Effector CD4-positive, alpha-beta T cell (primary cell): ENCODE data around the gene ITGBL1.

Source experiments
- DNase-seq: peaks from one replicate; pipeline ENCODE4 v3.0.0-alpha.2; 2020

ITGBL1 gene

GRCh38 chr13:101707659-101708058, 255.2 kb downstream of the ITGBL1 start:
- no peak for DNase-seq

DNA sequence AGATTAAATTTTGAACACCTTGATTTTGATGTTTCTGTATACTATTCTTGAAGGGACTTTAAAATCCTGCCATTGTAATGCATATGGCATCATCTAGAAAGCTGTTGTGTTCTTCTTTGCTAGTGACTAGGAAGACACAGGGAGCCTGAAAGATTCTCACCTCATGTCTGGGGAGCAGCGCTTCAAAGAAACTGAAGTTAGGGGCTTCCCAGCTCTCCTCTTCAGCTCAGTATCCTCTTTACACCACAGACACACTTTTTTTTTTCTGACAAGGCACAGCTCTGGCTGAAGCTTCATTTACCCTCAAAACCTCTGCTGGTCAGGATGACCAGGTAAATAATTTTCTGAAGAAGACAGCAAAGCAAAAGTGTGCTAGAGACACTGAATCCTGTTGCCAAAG, 255.6 kb downstream of the ITGBL1 start:
- no peak for DNase-seq

GRCh38 chr13:101709952-101710351, 257.5 kb downstream of the ITGBL1 start:
- DNase-seq: no peak

DNA sequence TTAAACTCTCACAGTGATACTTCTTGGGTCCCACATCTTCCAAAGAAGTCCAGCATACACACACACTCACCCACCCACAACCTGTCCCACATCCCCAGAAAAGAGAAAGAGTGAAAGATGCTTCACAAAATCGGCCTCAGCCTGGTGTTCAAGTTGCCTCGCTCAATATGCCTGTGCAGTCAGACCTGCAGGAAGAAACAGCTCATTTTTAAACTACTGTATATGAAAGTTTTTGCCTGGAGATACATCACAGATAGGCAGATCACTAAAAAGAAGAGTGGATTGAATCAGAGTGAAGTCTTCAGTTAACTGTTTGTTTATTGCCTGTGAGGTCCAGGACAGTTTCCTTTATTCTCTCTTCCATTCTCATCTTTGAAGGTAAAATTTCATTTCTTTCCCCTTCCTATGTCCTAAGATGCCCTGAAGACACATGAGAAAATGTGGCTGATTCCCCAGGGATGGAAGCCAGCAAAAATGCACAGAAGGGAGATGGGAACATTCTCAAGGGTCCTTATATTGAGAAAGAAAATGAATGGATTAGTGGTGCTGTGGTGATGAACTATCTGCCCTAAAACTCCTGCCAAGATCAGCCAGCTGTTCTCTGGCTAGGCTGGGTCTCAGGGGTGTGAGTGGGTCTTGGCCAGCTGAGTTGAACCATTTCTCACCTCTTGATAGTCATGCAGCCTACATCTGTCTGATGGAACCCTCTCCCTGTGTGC, 259.0 kb downstream of the ITGBL1 start:
- DNase-seq: no peak

- no peak for DNase-seq
These were observed 259.5 kb downstream of the ITGBL1 start for GRCh38 chr13:101712026-101712348.

- DNase-seq: no peak
These were observed 261.7 kb downstream of the ITGBL1 start for GRCh38 chr13:101714195-101714594.

DNA sequence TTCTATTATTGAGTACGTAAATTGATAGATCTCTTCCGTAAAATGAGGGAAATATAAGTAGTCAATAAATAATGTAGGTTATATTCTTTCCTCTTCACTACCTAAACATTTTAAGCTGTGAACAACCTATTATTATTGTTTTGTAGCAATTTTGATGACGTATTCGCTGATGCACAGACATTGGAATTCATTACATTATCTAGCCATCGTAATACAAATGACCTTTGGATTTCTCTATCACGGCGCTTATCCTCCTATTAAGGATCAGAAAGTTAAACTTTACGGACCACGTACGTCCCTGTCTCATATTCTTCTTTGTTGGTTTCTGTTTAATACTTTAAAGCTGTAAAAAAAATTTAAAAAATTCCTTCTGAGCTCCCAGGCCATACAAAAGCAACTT, 264.9 kb downstream of the ITGBL1 start:
- DNase-seq: no peak

GRCh38 chr13:101718496-101718895, 266.0 kb downstream of the ITGBL1 start:
- DNase-seq: no peak

GRCh38 chr13:101726681-101727080, 274.2 kb downstream of the ITGBL1 start:
- DNase-seq: no peak

DNA sequence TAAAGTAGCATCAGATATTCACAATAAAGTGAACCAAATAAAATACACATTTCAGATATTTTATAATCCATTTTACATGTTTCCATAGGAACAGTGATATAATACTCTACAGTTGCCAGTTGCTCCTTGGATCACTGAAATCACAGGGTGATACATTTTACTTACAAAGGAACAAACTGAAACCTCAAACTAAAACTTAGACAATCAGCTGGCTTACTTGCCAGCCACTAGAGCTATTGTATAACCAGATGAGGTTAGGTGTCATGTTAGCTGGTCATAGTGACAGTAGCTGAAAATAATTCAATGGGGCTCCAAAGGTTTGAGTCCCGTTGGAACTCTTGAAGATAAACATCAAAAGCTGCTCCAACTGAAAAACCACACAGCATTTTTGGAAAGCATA, 274.6 kb downstream of the ITGBL1 start:
- no peak for DNase-seq

DNA sequence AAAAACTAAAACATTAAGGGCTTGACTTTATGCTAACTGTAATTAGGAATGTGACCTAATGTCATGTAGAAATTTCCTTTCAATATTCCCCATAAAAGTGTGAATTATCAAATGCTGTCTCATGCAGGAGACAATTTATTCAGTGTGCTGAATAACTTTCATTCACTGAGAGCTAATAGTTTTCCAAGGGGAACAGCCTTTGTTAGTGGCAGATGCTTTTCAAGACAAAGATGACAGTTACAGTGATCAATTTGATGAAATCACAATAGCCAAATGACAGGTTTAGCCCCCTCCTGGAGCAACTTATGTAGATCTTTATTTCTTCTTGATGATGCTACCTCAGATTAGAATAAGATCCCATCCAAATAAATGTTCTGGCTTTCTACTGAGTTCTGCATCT, 275.5 kb downstream of the ITGBL1 start:
- no peak for DNase-seq

DNA sequence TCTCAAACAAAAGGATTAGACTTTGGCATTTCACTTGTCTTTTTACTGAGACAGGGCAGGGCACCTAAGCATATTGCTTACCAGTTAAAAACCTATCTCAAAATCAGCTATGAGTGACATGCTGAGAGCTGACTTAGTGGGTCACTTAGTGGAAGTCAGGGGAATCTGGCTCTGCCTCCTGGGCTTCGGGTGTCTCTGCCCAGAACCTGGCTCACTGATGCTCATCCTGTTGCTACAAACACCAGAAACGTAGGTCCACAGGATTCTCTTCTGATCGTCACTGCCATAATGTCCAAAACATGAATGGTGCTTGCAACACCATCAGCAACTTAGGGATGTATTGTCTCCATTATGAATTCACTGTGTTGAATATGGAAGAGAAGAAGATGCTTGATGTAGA, 276.1 kb downstream of the ITGBL1 start:
- DNase-seq: no peak

DNA sequence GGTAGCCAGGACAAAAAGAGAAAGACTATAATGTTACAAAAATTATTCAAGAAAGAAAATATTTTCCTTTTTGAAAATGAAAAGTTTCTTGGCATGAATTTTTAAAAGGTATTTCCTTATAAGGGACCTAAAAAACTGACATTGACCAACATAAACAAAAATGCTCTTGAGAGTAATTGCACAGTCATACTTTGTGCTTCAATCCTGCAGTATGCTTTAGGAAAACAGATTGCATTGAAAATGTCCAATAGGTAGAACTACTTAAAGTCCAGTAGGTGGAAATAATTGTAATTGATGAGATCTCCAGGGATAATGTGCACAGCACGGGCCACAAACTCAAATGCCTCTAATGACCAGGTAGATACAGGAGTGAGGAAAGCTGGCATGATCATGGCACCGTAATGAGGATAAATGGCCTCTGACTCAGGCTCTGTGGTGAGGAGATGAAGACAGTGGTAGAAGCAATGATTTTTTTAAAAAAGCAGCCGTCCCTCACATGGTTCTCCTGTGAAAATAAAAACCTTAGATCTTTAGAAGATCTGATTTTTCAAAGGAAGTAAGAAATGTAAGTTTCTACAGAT, 278.0 kb downstream of the ITGBL1 start:
- DNase-seq: no peak

DNA sequence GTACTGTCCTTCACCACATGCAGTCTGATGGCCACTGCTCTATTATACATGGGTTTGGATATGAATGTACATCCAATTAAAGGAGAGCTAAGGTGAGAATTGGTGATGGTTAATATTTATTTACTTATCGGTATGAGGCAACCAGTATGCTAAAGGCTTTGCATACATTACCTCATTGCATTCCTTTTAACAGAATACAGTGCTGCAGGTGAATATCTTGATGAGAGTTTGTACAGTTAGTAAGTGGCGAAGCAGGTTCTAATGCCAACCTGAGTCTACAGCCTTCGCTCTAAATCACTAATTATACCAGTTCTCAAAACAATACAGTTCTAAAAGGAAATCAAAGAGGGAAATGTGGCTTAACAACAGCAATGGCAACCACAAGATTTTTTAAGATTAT, 284.1 kb downstream of the ITGBL1 start:
- no peak for DNase-seq

GRCh38 chr13:101738336-101738735, 285.9 kb downstream of the ITGBL1 start:
- no peak for DNase-seq

- no peak for DNase-seq
These were observed 287.1 kb downstream of the ITGBL1 start for GRCh38 chr13:101739382-101740178.

- no peak for DNase-seq
These were observed 294.0 kb downstream of the ITGBL1 start for GRCh38 chr13:101746513-101746912.

GRCh38 chr13:101747039-101747438, 294.6 kb downstream of the ITGBL1 start:
- DNase-seq: no peak

DNA sequence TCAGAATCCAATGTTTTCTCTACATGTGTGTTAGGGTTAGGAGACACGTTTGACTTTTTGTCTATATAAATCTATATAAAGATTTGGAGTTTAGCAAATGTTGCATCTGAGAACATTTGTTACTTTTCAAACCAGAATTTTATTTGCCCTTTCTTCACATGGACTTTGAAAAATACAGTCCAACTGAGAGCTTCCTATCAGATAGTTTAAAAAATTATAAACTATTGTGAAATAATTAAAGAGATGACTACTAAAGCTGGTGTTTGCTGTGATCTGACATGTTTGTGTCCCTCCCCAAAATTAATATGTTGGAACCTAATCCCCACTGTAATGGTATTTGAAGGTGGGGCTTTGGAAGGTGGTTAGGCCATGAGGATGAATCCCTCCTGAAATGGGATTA, 297.1 kb downstream of the ITGBL1 start:
- no peak for DNase-seq

DNA sequence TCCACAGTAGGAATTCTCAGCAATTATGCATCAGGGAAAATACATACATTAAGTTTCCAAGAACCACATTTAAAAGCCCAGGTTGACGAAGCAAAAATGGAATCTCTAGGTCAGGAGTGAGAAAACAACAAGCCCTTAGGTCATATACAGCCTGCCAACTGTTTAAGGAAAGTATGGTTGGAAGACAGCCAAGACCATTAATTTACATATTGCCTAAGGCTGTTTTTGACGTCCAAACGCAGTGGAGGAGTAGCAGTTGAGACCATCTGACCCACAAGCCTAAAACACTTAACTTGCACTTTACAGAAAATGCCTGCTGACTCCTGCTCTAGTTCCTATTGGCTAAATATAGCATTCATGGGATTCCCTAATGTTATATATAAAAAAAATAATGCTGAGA, 299.0 kb downstream of the ITGBL1 start:
- no peak for DNase-seq

DNA sequence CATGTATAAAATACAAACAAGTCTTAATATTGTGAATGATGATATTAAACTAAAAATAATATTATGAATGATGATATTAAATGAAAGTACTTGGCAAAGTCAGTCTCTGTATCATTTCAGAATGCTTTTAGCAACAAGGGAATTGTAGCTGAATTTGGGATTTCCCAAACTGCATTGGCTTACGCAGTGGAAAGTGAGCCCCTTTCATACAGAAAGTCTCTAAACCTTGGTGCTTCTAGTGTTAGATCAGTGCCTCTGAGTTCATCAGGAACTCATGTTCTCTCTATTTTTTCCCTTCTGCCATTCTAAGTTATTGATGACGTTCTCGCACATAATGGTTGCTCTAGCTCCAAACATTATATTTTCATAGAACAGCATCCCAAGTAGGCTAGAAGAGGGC, 300.0 kb downstream of the ITGBL1 start:
- DNase-seq: no peak

DNA sequence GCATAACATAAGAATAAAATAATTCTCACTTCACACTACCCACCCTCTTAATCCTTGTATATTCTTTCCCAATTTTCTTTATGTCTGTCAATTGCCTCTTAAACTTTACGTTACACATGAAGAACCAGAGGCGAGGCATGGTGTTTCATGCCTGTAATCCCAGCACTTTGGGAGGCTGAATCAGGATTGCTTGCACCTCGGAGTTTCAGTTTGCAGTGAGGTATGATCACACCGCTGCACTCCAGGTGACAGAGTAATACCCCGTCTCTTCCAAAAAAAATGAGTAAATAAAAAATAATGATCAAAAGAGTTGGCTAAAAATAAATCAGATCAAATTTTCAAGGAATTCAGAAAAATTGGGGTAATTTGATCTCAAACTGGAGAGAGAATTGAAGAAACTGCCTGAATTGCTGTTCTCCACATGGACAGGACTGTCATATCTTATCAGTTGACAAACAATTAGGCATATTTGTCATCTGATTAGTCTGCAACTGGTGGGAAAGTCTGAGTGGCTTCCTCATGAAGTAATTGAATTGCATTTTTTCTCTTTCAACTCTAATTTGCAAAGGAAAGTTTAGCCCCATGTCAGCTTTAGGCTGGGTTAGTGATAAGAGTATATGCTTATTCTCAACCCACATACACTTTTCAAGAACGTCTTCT, 302.9 kb downstream of the ITGBL1 start:
- no peak for DNase-seq

DNA sequence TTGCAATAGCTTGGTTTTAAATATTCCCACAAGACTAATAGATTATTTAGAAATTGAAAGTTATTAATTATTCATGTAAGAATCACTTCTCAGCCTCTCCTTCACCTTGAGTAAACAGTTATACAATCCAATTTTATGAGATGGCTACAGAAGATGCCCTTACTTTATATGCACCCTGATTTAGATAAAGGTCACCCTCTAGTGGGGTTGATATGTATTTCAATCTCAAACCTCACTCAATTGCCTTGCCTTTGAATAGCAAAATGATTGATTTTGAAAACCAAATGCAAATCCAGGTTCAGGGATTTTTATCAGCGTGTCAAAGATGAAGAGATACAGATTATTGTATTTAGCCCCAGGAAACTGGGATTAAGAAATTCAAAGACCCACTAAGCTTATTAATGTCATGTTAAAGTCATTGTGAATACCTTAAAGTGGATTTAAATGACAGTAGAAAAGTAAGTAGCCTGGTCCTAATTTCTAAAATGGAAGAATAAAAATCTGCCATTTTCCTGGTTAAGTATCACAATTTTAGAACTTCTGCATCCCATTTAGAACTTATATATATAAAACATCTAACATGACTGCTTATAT, 305.1 kb downstream of the ITGBL1 start:
- DNase-seq: no peak
